ENCODE data around the gene BCAR3. TPM values are rescaled to one million over a fixed set of nuclear protein-coding genes. Genes with fewer than 3 reads are reported as not detected.

Gene BCAR3
- total RNA-seq, 1 donor from 2014 or later, result 46.9 TPM

- DNase-seq (ENCODE audit: extremely low read depth, low read depth, low spot score), result no peak
Measured at GRCh38 chr1:93619507-93620171, 62.0 kb downstream of the BCAR3 start.

- DNase-seq (ENCODE audit: extremely low read depth, low read depth, low spot score), result no peak
Measured at GRCh38 chr1:93617670-93618499, 63.8 kb downstream of the BCAR3 start.

GRCh38 chr1:93616996-93617669, 64.5 kb downstream of the BCAR3 start:
- DNase-seq (ENCODE audit: extremely low read depth, low read depth, low spot score), result no peak

- DNase-seq (ENCODE audit: extremely low read depth, low read depth, low spot score), result no peak
Measured at GRCh38 chr1:93616221-93616995, 65.2 kb downstream of the BCAR3 start.

GRCh38 chr1:93615582-93616150, 66.0 kb downstream of the BCAR3 start:
- no peak for DNase-seq (ENCODE audit: extremely low read depth, low read depth, low spot score)

GRCh38 chr1:93614986-93615581, 66.6 kb downstream of the BCAR3 start:
- no peak for DNase-seq (ENCODE audit: extremely low read depth, low read depth, low spot score)

GRCh38 chr1:93614541-93614940, 67.1 kb downstream of the BCAR3 start:
- no peak for DNase-seq (ENCODE audit: extremely low read depth, low read depth, low spot score)

GRCh38 chr1:93613898-93614297, 67.7 kb downstream of the BCAR3 start:
- no peak for DNase-seq (ENCODE audit: extremely low read depth, low read depth, low spot score)

- no peak for DNase-seq (ENCODE audit: extremely low read depth, low read depth, low spot score)
Measured at GRCh38 chr1:93612510-93612909, 69.1 kb downstream of the BCAR3 start.

- no peak for DNase-seq (ENCODE audit: extremely low read depth, low read depth, low spot score)
Measured at GRCh38 chr1:93611668-93612067, 70.0 kb downstream of the BCAR3 start.

GRCh38 chr1:93609536-93609935, 72.1 kb downstream of the BCAR3 start:
- no peak for DNase-seq (ENCODE audit: extremely low read depth, low read depth, low spot score)

- no peak for DNase-seq (ENCODE audit: extremely low read depth, low read depth, low spot score)
Measured at GRCh38 chr1:93608187-93609109, 73.2 kb downstream of the BCAR3 start.

GRCh38 chr1:93607814-93608186, 73.8 kb downstream of the BCAR3 start:
- DNase-seq (ENCODE audit: extremely low read depth, low read depth, low spot score), result no peak

- DNase-seq (ENCODE audit: extremely low read depth, low read depth, low spot score), result no peak
Measured at GRCh38 chr1:93605812-93606512, 75.7 kb downstream of the BCAR3 start.

- DNase-seq (ENCODE audit: extremely low read depth, low read depth, low spot score), result no peak
Measured at GRCh38 chr1:93605026-93605568, 76.5 kb downstream of the BCAR3 start.

- DNase-seq (ENCODE audit: extremely low read depth, low read depth, low spot score), result no peak
Measured at GRCh38 chr1:93604411-93604810, 77.2 kb downstream of the BCAR3 start.

- DNase-seq (ENCODE audit: extremely low read depth, low read depth, low spot score), result no peak
Measured at GRCh38 chr1:93603601-93604000, 78.0 kb downstream of the BCAR3 start.

- DNase-seq (ENCODE audit: extremely low read depth, low read depth, low spot score), result no peak
Measured at GRCh38 chr1:93603106-93603505, 78.5 kb downstream of the BCAR3 start.

Data from glomerular endothelial cell (primary cell).